Endothelial cell (in vitro differentiated cells): Measurements from ENCODE around the gene ZNF695. TPM values are rescaled to one million over a fixed set of nuclear protein-coding genes. Genes with fewer than 3 reads are reported as not detected.

Experiments used
- DNase-seq: peaks from one replicate; pipeline ENCODE4 v3.0.0; 2021; ENCODE audit warnings: low spot score
- H3K27ac Mint-ChIP-seq: one replicate; pipeline ENCODE4 v1.8.0; 2021; ENCODE audit warnings: mixed read lengths, inconsistent platforms; ENCODE audit not compliant: unreplicated experiment
- H3K27me3 Mint-ChIP-seq: one replicate; pipeline ENCODE4 v1.8.0; 2021; ENCODE audit warnings: mild to moderate bottlenecking, moderate library complexity, mixed read lengths, inconsistent platforms; ENCODE audit not compliant: unreplicated experiment
- H3K36me3 Mint-ChIP-seq: one replicate; pipeline ENCODE4 v1.8.0; 2021; ENCODE audit warnings: mild to moderate bottlenecking, low read depth, mixed read lengths, inconsistent platforms; ENCODE audit not compliant: unreplicated experiment
- H3K4me1 Mint-ChIP-seq: one replicate; pipeline ENCODE4 v1.8.0; 2021; ENCODE audit warnings: mild to moderate bottlenecking, mixed read lengths, inconsistent platforms; ENCODE audit not compliant: unreplicated experiment
- H3K4me3 Mint-ChIP-seq: one replicate; pipeline ENCODE4 v1.8.0; 2021; ENCODE audit warnings: mild to moderate bottlenecking, mixed read lengths, inconsistent platforms; ENCODE audit not compliant: unreplicated experiment
- H3K9me3 Mint-ChIP-seq: one replicate; pipeline ENCODE4 v1.8.0; 2021; ENCODE audit warnings: mixed read lengths, inconsistent platforms; ENCODE audit not compliant: unreplicated experiment
- total RNA-seq: library from RNA; stranded (reverse); fragmentation: NEBNext Ultra II Directional; extraction: Animal tissue kit (Norgen Biotek cat#: 25700); gene quantifications from one replicate; pipeline ENCODE4 v1.2.1, GENCODE V29; 2021; ENCODE audit not compliant: unreplicated experiment
- TF ChIP-seq, protein P1 (sequence below): fragments of 200-600 bp; sonication (generic); IDR thresholded peaks from one replicate; pipeline ENCODE4 v1.5.0; 2021; ENCODE audit warnings: antibody characterized with exemption; ENCODE audit not compliant: unreplicated experiment

Gene ZNF695
- total RNA-seq, 1 donor from 2014 or later, result 3.2 TPM

DNA sequence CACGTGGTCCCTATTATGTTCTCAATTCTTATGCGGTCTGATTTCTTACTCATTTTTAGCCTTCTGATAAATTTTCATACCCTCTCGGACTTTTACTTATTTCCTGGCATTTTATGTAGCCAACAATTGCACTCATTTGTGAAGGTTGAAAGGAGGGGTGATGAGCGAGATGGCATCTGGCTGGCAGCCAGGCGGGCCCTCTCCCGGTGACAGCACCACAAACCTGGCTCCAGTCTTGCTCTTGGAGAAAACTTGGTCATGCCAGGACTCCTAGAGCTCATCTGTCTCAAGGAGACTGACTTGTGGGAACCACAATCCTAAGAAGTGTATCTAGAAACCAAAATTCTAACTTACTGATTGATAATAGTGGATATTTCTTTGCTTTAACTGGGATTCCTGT is 61.5 kb downstream of the ZNF695 start:
- Mint-ChIP-seq H3K36me3 (no peaks in the 10 kb centered on the region), H3K4me1 (peaks cover 4% of the 10 kb centered on the region), H3K27ac (no peak overlapping the region), H3K4me3 (no peak overlapping the region), H3K9me3 (no peaks in the 10 kb centered on the region), H3K27me3 (peaks cover 4% of the 10 kb centered on the region)
- TF ChIP-seq, protein P1, sequence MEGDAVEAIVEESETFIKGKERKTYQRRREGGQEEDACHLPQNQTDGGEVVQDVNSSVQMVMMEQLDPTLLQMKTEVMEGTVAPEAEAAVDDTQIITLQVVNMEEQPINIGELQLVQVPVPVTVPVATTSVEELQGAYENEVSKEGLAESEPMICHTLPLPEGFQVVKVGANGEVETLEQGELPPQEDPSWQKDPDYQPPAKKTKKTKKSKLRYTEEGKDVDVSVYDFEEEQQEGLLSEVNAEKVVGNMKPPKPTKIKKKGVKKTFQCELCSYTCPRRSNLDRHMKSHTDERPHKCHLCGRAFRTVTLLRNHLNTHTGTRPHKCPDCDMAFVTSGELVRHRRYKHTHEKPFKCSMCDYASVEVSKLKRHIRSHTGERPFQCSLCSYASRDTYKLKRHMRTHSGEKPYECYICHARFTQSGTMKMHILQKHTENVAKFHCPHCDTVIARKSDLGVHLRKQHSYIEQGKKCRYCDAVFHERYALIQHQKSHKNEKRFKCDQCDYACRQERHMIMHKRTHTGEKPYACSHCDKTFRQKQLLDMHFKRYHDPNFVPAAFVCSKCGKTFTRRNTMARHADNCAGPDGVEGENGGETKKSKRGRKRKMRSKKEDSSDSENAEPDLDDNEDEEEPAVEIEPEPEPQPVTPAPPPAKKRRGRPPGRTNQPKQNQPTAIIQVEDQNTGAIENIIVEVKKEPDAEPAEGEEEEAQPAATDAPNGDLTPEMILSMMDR, result no peak
- DNase-seq, result no peak

Other genes with a start within 250 kb of the ZNF695 start
- gene AHCTF1, start 76.1 kb downstream of the ZNF695 start, total RNA-seq, result 20.2 TPM
- 9.7 TPM for gene ZNF670, start 70.8 kb upstream of the ZNF695 start, total RNA-seq
- gene ZNF669, start 96.3 kb upstream of the ZNF695 start, total RNA-seq, result 21.7 TPM
- gene ZNF124, start 164.0 kb upstream of the ZNF695 start, total RNA-seq, result 138 TPM
- gene VN1R5, start 248.0 kb upstream of the ZNF695 start, total RNA-seq, result not detected